HG02588 (cell line): ENCODE results near the gene THAP8.
A peak's percentile ranks its signal among the peaks of the same experiment; 100 is the strongest.

ENCODE experiments used
- ATAC-seq: cut with Tn5 transposase; IDR thresholded peaks from one replicate; pipeline ENCODE4 v1.9.1; 2021; ENCODE audit warnings: mild to moderate bottlenecking, moderate library complexity; ENCODE audit not compliant: unreplicated experiment

The THAP8 gene

GRCh38 chr19:35995048-35995993, 58.8 kb downstream of the THAP8 start, which contains the start of gene SDHAF1:
TSS of gene SDHAF1 (plus strand) at chr19:35995188. CDS start at chr19:35995275, 87 bp downstream.
- peak; percentile 78 for ATAC-seq

GRCh38 chr19:35993923-35994598, 60.0 kb downstream of the THAP8 start:
- ATAC-seq, result no peak

- ATAC-seq, result no peak
Measured at GRCh38 chr19:35992907-35993765, 60.9 kb downstream of the THAP8 start.

DNA sequence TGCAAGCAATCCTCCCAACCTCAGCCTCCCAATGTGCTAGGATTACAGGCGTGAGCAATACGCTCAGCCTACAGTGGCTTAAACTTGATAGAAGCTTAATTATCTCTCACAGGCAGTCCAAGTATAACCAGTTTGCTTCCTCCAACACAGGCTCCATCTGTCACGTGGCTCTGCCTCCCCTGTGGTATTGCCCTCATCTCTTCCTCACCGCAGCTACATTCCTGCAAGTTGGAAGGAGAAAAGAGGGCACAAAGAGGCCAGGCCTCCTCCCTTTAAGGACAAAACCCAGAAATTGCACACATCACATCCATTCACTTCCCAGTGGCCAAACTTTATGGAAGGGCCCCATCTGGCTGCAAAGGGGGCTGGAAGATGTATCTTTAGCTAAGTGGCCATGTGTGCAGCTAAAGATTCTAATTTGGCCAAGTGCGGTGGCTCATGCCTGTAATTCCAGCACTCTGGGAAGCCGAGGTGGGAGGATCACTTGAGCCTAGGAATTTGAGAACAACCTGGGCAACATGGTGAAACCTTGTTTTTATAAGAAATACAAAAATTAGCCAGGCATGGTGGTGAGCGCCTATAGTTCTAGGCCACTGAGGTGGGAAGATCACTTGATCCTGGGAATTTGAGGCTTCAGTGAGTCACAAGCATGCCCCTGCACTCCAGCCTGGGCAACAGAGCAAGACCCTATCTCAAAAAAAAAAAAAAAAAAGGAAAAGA, 62.2 kb downstream of the THAP8 start:
- ATAC-seq, result no peak

- ATAC-seq, result no peak
Measured at GRCh38 chr19:35990771-35991730, 63.0 kb downstream of the THAP8 start.

GRCh38 chr19:35990156-35990555, 63.9 kb downstream of the THAP8 start:
- no peak for ATAC-seq

- no peak for ATAC-seq
Measured at GRCh38 chr19:35988824-35989223, 65.3 kb downstream of the THAP8 start.

GRCh38 chr19:35987571-35987896, 66.6 kb downstream of the THAP8 start:
- ATAC-seq, result no peak

- ATAC-seq, result no peak
Measured at GRCh38 chr19:35986664-35987570, 67.2 kb downstream of the THAP8 start.

DNA sequence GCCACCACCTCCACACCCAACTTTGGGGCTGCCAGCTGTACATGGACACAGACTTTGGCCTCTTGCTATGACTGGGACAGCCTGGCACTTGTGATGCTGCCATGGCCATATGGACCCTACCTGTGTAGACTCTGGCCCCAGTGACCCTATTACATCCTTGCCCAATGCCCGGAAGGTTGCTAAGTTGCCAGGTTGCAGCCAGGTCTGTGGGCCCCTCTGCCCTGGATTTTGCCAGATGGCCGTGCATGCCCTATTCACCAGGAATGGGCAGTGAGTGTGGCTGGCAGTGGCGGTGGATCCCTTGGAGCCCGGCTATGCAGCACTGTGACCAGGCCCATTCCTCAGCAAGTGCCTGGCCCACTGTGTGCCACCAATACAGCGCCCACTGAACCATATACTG, 68.0 kb downstream of the THAP8 start:
- no peak for ATAC-seq
